Thyroid gland (tissue), 4 donors: ENCODE data around the gene LHX4.

ENCODE experiments used
- POLR2A ChIP-seq, 2 donors: fragments of 450-650 bp; IDR thresholded peaks; one replicate each; pipeline ENCODE4 v1.6.1; 2017; ENCODE audit warnings: antibody characterized with exemption in 2 of 2, mild to moderate bottlenecking in 2 of 2, moderate library complexity in 1 of 2
- TF ChIP-seq, protein P1 (sequence below), 6 experiments: fragments of 200-600 bp in 3 of 6; fragments of 450-650 bp in 3 of 6; sonication (generic) in 3 of 6; IDR thresholded peaks; one replicate each; pipeline ENCODE4 v1.5.1; 2016 to 2019; ENCODE audit warnings: antibody characterized with exemption in 6 of 6, mild to moderate bottlenecking in 2 of 6, inconsistent platforms in 1 of 6, moderate library complexity in 1 of 6

DNA sequence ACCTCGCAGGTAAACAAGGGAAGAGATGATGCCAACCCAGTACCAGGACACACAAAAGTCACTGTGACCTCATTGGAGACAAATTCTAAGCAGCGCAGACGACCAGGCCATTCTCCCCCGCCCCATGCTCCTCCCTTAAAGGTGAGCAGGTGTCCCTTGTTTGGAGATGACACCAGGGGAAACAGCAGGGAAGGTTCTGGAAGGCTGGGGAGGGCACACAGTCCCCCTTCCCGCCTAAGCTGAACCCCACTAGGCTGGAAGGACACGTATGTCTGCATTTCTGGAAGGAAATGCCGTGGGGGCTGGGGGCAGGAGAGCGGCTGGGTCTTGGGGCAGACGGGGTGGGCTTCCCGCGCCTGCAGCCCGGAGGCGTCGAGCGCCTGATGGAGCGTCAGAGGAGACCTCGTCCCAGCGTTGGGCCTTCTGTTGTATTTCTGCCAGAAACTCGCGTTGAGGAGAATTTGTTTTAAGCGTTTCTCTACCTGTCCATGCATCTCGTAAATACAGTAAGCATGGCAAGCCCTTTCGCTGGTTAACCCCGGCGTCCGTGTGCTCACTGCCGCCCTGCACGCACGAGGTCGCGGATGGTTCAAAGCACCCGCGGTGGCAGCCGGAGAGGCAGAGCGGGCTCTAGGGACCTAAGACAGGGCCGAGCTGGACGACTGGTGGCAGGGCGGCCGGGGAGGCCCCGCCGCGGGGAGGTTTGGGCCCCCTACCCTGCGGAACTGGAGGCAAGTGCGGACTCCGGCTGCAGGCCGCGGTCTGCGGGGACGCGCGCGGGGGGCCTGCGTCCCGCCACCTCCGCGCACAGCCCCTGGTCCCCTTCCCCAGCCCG is 1.2 kb upstream of the LHX4 start:
- TF ChIP-seq POLR2A (IDR thresholded peaks at IDR 0.05): no peak
- TF ChIP-seq, protein P1, sequence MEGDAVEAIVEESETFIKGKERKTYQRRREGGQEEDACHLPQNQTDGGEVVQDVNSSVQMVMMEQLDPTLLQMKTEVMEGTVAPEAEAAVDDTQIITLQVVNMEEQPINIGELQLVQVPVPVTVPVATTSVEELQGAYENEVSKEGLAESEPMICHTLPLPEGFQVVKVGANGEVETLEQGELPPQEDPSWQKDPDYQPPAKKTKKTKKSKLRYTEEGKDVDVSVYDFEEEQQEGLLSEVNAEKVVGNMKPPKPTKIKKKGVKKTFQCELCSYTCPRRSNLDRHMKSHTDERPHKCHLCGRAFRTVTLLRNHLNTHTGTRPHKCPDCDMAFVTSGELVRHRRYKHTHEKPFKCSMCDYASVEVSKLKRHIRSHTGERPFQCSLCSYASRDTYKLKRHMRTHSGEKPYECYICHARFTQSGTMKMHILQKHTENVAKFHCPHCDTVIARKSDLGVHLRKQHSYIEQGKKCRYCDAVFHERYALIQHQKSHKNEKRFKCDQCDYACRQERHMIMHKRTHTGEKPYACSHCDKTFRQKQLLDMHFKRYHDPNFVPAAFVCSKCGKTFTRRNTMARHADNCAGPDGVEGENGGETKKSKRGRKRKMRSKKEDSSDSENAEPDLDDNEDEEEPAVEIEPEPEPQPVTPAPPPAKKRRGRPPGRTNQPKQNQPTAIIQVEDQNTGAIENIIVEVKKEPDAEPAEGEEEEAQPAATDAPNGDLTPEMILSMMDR (IDR thresholded peaks at IDR 0.05): no peak
